ENCODE results near the gene DLX3. TPM values are rescaled to one million over a fixed set of nuclear protein-coding genes. Genes with fewer than 3 reads are reported as not detected.

Gene DLX3
- total RNA-seq, 1 experiment from 2014 or later, result not detected

- ChIA-PET CTCF (no interaction called here), POLR2A (ENCODE audit: low non-redundant PET) (no interaction called here)
- DNase-seq (ENCODE audit: low spot score), result no peak
- Histone ChIP-seq H3K4me3 (ENCODE audit: low read depth, low read length, poor library complexity, severe bottlenecking) (no peak overlapping the region), H3K27me3 (replicated peaks; ENCODE audit: insufficient read depth, low read depth, low read length, poor library complexity) (peaks cover 20% of the 10 kb centered on the region), H3K27ac (ENCODE audit: low read depth, low read length, poor library complexity, severe bottlenecking) (no peak overlapping the region), H3K36me3 (ENCODE audit: insufficient read depth, low read length, poor library complexity, severe bottlenecking) (no peaks in the 10 kb centered on the region), H3K4me1 (ENCODE audit: insufficient read depth, low read length, poor library complexity, severe bottlenecking) (no peaks in the 10 kb centered on the region), H3K9me3 (ENCODE audit: low read depth, low read length, poor library complexity, severe bottlenecking) (no peaks in the 10 kb centered on the region)
- no TSS peak for BruUV-seq (replicated peaks)
- TF ChIP-seq EZH2 (IDR thresholded peaks at IDR 0.05; ENCODE audit: borderline replicate concordance, low read depth, low read length, poor library complexity, severe bottlenecking), result no peak
- TF ChIP-seq, protein P1, sequence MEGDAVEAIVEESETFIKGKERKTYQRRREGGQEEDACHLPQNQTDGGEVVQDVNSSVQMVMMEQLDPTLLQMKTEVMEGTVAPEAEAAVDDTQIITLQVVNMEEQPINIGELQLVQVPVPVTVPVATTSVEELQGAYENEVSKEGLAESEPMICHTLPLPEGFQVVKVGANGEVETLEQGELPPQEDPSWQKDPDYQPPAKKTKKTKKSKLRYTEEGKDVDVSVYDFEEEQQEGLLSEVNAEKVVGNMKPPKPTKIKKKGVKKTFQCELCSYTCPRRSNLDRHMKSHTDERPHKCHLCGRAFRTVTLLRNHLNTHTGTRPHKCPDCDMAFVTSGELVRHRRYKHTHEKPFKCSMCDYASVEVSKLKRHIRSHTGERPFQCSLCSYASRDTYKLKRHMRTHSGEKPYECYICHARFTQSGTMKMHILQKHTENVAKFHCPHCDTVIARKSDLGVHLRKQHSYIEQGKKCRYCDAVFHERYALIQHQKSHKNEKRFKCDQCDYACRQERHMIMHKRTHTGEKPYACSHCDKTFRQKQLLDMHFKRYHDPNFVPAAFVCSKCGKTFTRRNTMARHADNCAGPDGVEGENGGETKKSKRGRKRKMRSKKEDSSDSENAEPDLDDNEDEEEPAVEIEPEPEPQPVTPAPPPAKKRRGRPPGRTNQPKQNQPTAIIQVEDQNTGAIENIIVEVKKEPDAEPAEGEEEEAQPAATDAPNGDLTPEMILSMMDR (conservative IDR thresholded peaks at IDR 0.05; ENCODE audit: low read depth, low read length), result no peak
- intact Hi-C loops (cut with micrococcal nuclease; ENCODE audit: unreplicated experiment), result no loop called here
Observed at GRCh38 chr17:49979748-49980479, 15.1 kb downstream of the DLX3 start.

- H3K27me3 ChIP-seq (replicated peaks; ENCODE audit: insufficient read depth, low read depth, low read length, poor library complexity), result peaks cover 34% of the 10 kb centered on the region
- H3K4me3 ChIP-seq (ENCODE audit: low read depth, low read length, poor library complexity, severe bottlenecking), result no peak overlapping the region
- no peaks in the 10 kb centered on the region for H3K4me1 ChIP-seq (ENCODE audit: insufficient read depth, low read length, poor library complexity, severe bottlenecking)
- ChIA-PET POLR2A (ENCODE audit: low non-redundant PET) (no interaction called here), CTCF (no interaction called here)
- no peaks in the 10 kb centered on the region for H3K9me3 ChIP-seq (ENCODE audit: low read depth, low read length, poor library complexity, severe bottlenecking)
- intact Hi-C loops (cut with micrococcal nuclease; ENCODE audit: unreplicated experiment), result no loop called here
- no peak for DNase-seq (ENCODE audit: low spot score)
- H3K36me3 ChIP-seq (ENCODE audit: insufficient read depth, low read length, poor library complexity, severe bottlenecking), result no peaks in the 10 kb centered on the region
- H3K27ac ChIP-seq (ENCODE audit: low read depth, low read length, poor library complexity, severe bottlenecking), result no peak overlapping the region
- no TSS peak for BruUV-seq (replicated peaks)
- no peak for TF ChIP-seq EZH2 (IDR thresholded peaks at IDR 0.05; ENCODE audit: borderline replicate concordance, low read depth, low read length, poor library complexity, severe bottlenecking)
- TF ChIP-seq, protein P1 (conservative IDR thresholded peaks at IDR 0.05; ENCODE audit: low read depth, low read length), result no peak
Observed at GRCh38 chr17:49978501-49978900, 16.5 kb downstream of the DLX3 start.

- H3K4me1 ChIP-seq (ENCODE audit: insufficient read depth, low read length, poor library complexity, severe bottlenecking), result no peaks in the 10 kb centered on the region
- H3K27ac ChIP-seq (ENCODE audit: low read depth, low read length, poor library complexity, severe bottlenecking), result no peak overlapping the region
- CTCF ChIA-PET, result no interaction called here
- DNase-seq (ENCODE audit: low spot score), result no peak
- TF ChIP-seq, protein P1 (conservative IDR thresholded peaks at IDR 0.05; ENCODE audit: low read depth, low read length), result no peak
- TF ChIP-seq EZH2 (IDR thresholded peaks at IDR 0.05; ENCODE audit: borderline replicate concordance, low read depth, low read length, poor library complexity, severe bottlenecking), result no peak
- intact Hi-C loops (cut with micrococcal nuclease; ENCODE audit: unreplicated experiment), result no loop called here
- no peak overlapping the region for H3K4me3 ChIP-seq (ENCODE audit: low read depth, low read length, poor library complexity, severe bottlenecking)
- no peaks in the 10 kb centered on the region for H3K36me3 ChIP-seq (ENCODE audit: insufficient read depth, low read length, poor library complexity, severe bottlenecking)
- POLR2A ChIA-PET (ENCODE audit: low non-redundant PET), result no interaction called here
- H3K9me3 ChIP-seq (ENCODE audit: low read depth, low read length, poor library complexity, severe bottlenecking), result no peaks in the 10 kb centered on the region
- BruUV-seq (replicated peaks), result no TSS peak
- H3K27me3 ChIP-seq (replicated peaks; ENCODE audit: insufficient read depth, low read depth, low read length, poor library complexity), result peaks cover 42% of the 10 kb centered on the region
Observed at GRCh38 chr17:49977463-49978389, 17.3 kb downstream of the DLX3 start.

Data from A673 (cell line).